ENCODE results near the gene PAF1.

Gene PAF1

DNA sequence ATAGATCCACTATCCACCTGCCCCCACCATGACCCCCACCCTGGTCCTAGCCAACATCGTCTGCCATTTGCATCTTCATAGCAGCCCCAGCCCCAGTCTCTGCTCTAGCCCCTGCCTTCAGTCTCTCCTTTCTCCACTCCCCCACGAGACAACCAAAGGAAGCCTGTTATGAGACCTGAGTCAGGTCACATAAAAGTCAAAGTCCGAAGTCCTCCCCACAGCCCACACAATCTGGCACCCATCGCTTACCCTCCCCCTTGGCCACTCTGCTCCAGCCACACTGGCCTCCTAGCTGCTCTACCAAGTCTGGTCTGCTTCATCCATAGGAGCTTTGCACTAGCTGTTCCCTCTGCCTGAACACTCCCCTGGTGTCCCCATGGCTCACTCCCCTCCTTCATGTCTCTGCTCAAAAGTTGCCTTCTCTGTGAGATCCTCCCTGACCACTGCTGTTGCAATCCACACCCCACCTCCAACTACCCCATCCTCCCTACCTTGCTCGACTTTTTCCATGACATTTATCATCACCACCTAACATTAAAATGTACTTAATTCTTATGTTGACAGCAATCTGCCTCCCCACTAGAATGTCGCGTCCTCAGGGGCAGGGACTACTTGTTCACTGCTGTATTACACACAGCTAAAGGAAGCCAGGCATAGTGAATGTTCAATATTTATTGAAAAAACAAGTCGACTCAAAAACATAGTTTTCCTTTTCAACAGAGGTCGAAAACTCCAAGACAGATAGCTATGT, 20.4 kb upstream of the PAF1 start:
- no peaks in the 10 kb centered on the region for H3K9me3 ChIP-seq (ENCODE audit: control insufficient read depth in 1 of 2, low read length in 2 of 2)
- peaks cover 0 to 4% of the 10 kb centered on the region in 2 donors for H3K27me3 ChIP-seq (ENCODE audit: control insufficient read depth in 1 of 2, insufficient read depth in 2 of 2, low read length in 2 of 2)
- peak overlapping the region; percentile 60 to 72 for H3K4me3 ChIP-seq (ENCODE audit: low read depth in 1 of 2, low read length in 2 of 2)
- H3K36me3 ChIP-seq (ENCODE audit: control insufficient read depth in 1 of 2, insufficient read depth in 2 of 2, low read length in 2 of 2): peaks cover 14 to 20% of the 10 kb centered on the region in 2 donors
- peak overlapping the region; percentile 99 for H3K27ac ChIP-seq (ENCODE audit: low read depth, low read length)
- H3K4me1 ChIP-seq (ENCODE audit: control insufficient read depth in 1 of 2, insufficient read depth in 2 of 2, low read length in 2 of 2): peaks cover 21 to 22% of the 10 kb centered on the region in 2 donors
- H3K9ac ChIP-seq (ENCODE audit: low read depth in 1 of 2, low read length in 2 of 2): peak overlapping the region; percentile 34 to 100

- Histone ChIP-seq H3K36me3 (ENCODE audit: control insufficient read depth in 1 of 2, insufficient read depth in 2 of 2, low read length in 2 of 2) (peaks cover 14 to 20% of the 10 kb centered on the region in 2 donors), H3K9me3 (ENCODE audit: control insufficient read depth in 1 of 2, low read length in 2 of 2) (no peaks in the 10 kb centered on the region), H3K27ac (ENCODE audit: low read depth, low read length) (peak overlapping the region; percentile 99), H3K9ac (ENCODE audit: low read depth in 1 of 2, low read length in 2 of 2) (peak overlapping the region; percentile 34 to 100), H3K4me1 (ENCODE audit: control insufficient read depth in 1 of 2, insufficient read depth in 2 of 2, low read length in 2 of 2) (peaks cover 21 to 24% of the 10 kb centered on the region in 2 donors), H3K27me3 (ENCODE audit: control insufficient read depth in 1 of 2, insufficient read depth in 2 of 2, low read length in 2 of 2) (peaks cover 0 to 4% of the 10 kb centered on the region in 2 donors), H3K4me3 (ENCODE audit: low read depth in 1 of 2, low read length in 2 of 2) (peak overlapping the region; percentile 60 to 72)
Observed at GRCh38 chr19:39410831-39411080, 19.9 kb upstream of the PAF1 start.

GRCh38 chr19:39410017-39410830, 19.3 kb upstream of the PAF1 start:
- H3K4me1 ChIP-seq (ENCODE audit: control insufficient read depth in 1 of 2, insufficient read depth in 2 of 2, low read length in 2 of 2): peaks cover 26 to 29% of the 10 kb centered on the region in 2 donors
- peaks cover 14 to 20% of the 10 kb centered on the region in 2 donors for H3K36me3 ChIP-seq (ENCODE audit: control insufficient read depth in 1 of 2, insufficient read depth in 2 of 2, low read length in 2 of 2)
- peaks cover 0 to 4% of the 10 kb centered on the region in 2 donors for H3K27me3 ChIP-seq (ENCODE audit: control insufficient read depth in 1 of 2, insufficient read depth in 2 of 2, low read length in 2 of 2)
- H3K9me3 ChIP-seq (ENCODE audit: control insufficient read depth in 1 of 2, low read length in 2 of 2): no peaks in the 10 kb centered on the region
- H3K9ac ChIP-seq (ENCODE audit: low read depth in 1 of 2, low read length in 2 of 2): peak overlapping the region; percentile 34 to 100
- H3K4me3 ChIP-seq (ENCODE audit: low read depth in 1 of 2, low read length in 2 of 2): peak overlapping the region; percentile 60 to 72
- H3K27ac ChIP-seq (ENCODE audit: low read depth, low read length): peak overlapping the region; percentile 99

DNA sequence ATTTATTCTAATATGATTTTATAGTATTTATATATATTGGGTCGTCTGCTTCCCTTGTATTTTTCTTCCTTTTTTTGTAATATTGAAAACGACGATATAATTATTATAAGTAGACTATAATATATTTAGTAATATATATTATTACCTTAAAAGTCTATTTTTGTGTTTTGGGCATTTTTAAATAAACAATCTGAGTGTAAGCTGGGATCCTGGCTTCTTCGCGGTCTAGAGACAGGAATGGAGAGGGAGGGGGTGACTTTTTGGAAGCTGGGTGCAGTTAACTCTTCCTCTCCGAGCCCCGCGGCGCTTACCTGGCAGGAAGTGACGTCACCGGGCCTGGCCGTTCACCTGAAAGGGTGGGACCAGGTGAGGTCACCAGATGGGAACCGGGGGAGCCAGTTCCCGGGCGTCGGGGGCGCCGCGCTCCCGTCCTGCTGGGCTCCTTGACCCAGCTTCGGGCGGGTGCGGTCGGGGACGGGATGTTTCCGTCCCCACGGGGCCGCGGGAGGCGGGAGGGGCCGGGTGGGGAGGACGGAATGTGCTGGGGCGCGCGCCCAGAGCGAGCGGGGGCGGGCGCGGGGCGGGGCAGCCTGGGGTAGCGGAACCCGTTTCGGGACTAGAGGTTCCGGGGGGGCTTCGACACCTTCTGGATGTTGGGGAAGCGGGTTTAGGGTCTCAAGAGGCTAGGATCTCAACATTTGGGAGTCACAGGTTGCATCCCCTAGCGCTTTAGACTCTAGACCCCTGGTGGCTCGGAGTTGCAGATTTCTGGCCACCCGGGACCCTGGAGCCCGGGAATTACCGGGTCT, 18.5 kb upstream of the PAF1 start:
- Histone ChIP-seq H3K27ac (ENCODE audit: low read depth, low read length) (peak overlapping the region; percentile 99), H3K36me3 (ENCODE audit: control insufficient read depth in 1 of 2, insufficient read depth in 2 of 2, low read length in 2 of 2) (peaks cover 14 to 20% of the 10 kb centered on the region in 2 donors), H3K9me3 (ENCODE audit: control insufficient read depth in 1 of 2, low read length in 2 of 2) (no peaks in the 10 kb centered on the region), H3K27me3 (ENCODE audit: control insufficient read depth in 1 of 2, insufficient read depth in 2 of 2, low read length in 2 of 2) (peaks cover 0 to 4% of the 10 kb centered on the region in 2 donors), H3K4me1 (ENCODE audit: control insufficient read depth in 1 of 2, insufficient read depth in 2 of 2, low read length in 2 of 2) (peaks cover 25 to 32% of the 10 kb centered on the region in 2 donors), H3K4me3 (ENCODE audit: low read depth in 1 of 2, low read length in 2 of 2) (peak overlapping the region; percentile 95 to 96), H3K9ac (ENCODE audit: low read depth in 1 of 2, low read length in 2 of 2) (peak overlapping the region; percentile 100)

- H3K4me1 ChIP-seq (ENCODE audit: control insufficient read depth in 1 of 2, insufficient read depth in 2 of 2, low read length in 2 of 2): peaks cover 27 to 31% of the 10 kb centered on the region in 2 donors
- no peaks in the 10 kb centered on the region for H3K9me3 ChIP-seq (ENCODE audit: control insufficient read depth in 1 of 2, low read length in 2 of 2)
- H3K4me3 ChIP-seq (ENCODE audit: low read depth in 1 of 2, low read length in 2 of 2): peak overlapping the region; percentile 95 to 96
- H3K27ac ChIP-seq (ENCODE audit: low read depth, low read length): peak overlapping the region; percentile 99
- peak overlapping the region; percentile 100 for H3K9ac ChIP-seq (ENCODE audit: low read depth in 1 of 2, low read length in 2 of 2)
- H3K27me3 ChIP-seq (ENCODE audit: control insufficient read depth in 1 of 2, insufficient read depth in 2 of 2, low read length in 2 of 2): no peaks in the 10 kb centered on the region
- H3K36me3 ChIP-seq (ENCODE audit: control insufficient read depth in 1 of 2, insufficient read depth in 2 of 2, low read length in 2 of 2): peaks cover 14 to 20% of the 10 kb centered on the region in 2 donors
Observed at GRCh38 chr19:39408392-39409207, 17.7 kb upstream of the PAF1 start.

GRCh38 chr19:39407660-39408391, 16.9 kb upstream of the PAF1 start:
- H3K4me1 ChIP-seq (ENCODE audit: control insufficient read depth in 1 of 2, insufficient read depth in 2 of 2, low read length in 2 of 2): peaks cover 27 to 37% of the 10 kb centered on the region in 2 donors
- H3K9ac ChIP-seq (ENCODE audit: low read depth in 1 of 2, low read length in 2 of 2): peak overlapping the region; percentile 100
- peak overlapping the region; percentile 95 to 96 for H3K4me3 ChIP-seq (ENCODE audit: low read depth in 1 of 2, low read length in 2 of 2)
- H3K36me3 ChIP-seq (ENCODE audit: control insufficient read depth in 1 of 2, insufficient read depth in 2 of 2, low read length in 2 of 2): peaks cover 14 to 20% of the 10 kb centered on the region in 2 donors
- H3K27me3 ChIP-seq (ENCODE audit: control insufficient read depth in 1 of 2, insufficient read depth in 2 of 2, low read length in 2 of 2): no peaks in the 10 kb centered on the region
- H3K27ac ChIP-seq (ENCODE audit: low read depth, low read length): peak overlapping the region; percentile 99
- H3K9me3 ChIP-seq (ENCODE audit: control insufficient read depth in 1 of 2, low read length in 2 of 2): no peaks in the 10 kb centered on the region

- Histone ChIP-seq H3K27ac (ENCODE audit: low read depth, low read length) (peak overlapping the region; percentile 99), H3K27me3 (ENCODE audit: control insufficient read depth in 1 of 2, insufficient read depth in 2 of 2, low read length in 2 of 2) (no peaks in the 10 kb centered on the region), H3K4me1 (ENCODE audit: control insufficient read depth in 1 of 2, insufficient read depth in 2 of 2, low read length in 2 of 2) (peaks cover 28 to 40% of the 10 kb centered on the region in 2 donors), H3K36me3 (ENCODE audit: control insufficient read depth in 1 of 2, insufficient read depth in 2 of 2, low read length in 2 of 2) (peaks cover 14 to 20% of the 10 kb centered on the region in 2 donors), H3K4me3 (ENCODE audit: low read depth in 1 of 2, low read length in 2 of 2) (peak overlapping the region; percentile 95 to 96), H3K9ac (ENCODE audit: low read depth in 1 of 2, low read length in 2 of 2) (peak overlapping the region; percentile 100), H3K9me3 (ENCODE audit: control insufficient read depth in 1 of 2, low read length in 2 of 2) (no peaks in the 10 kb centered on the region)
Observed at GRCh38 chr19:39407410-39407659, 16.4 kb upstream of the PAF1 start.

DNA sequence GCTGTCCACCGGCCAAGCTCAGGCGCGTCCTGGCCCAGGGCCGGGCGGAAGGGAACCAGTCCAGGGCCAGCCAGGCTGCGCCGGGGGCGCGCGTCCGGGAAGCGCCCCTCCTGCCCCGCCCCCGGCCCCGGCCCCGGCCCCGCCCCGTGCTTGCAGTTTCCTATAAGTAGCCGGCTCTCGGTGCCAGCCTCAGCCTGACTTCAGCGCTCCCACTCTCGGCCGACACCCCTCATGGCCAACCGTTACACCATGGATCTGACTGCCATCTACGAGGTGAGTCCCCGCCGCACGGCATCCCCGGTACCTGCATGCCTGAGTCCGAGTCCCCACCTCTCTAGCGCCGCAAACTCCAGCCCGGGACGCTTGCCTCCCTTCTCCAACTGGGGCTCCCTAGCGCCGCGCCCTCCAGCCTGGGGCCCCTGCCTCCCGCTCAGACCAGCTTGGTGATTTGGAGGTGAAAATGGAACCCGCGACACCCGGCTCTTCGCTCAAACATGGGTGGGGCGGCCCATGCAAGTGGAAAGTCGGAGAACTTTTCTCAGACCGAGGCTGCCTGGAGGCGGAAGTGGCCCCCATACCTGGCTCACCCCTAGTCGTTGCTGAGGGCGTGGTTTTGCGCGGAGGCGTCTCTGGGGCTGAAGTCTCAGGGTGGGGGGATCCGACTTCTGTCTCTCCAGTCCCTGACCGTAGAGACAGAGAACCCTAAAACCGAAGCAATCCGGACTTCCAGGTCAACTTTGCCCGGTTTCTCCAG, 15.9 kb upstream of the PAF1 start, which contains the start of gene ZFP36:
TSS of gene ZFP36 (plus strand) at position 192 of the 754 bp plus-strand sequence. CDS start at position 250, 58 bp downstream.
- H3K36me3 ChIP-seq (ENCODE audit: control insufficient read depth in 1 of 2, insufficient read depth in 2 of 2, low read length in 2 of 2): peaks cover 14 to 20% of the 10 kb centered on the region in 2 donors
- peak within 1 kb of the TSS; percentile 99 for H3K27ac ChIP-seq (ENCODE audit: low read depth, low read length)
- peak within 1 kb of the TSS; percentile 95 to 96 for H3K4me3 ChIP-seq (ENCODE audit: low read depth in 1 of 2, low read length in 2 of 2)
- H3K9ac ChIP-seq (ENCODE audit: low read depth in 1 of 2, low read length in 2 of 2): peak within 1 kb of the TSS; percentile 100
- H3K9me3 ChIP-seq (ENCODE audit: control insufficient read depth in 1 of 2, low read length in 2 of 2): no peaks in the 10 kb centered on the region
- peaks cover 33 to 45% of the 10 kb centered on the region in 2 donors for H3K4me1 ChIP-seq (ENCODE audit: control insufficient read depth in 1 of 2, insufficient read depth in 2 of 2, low read length in 2 of 2)
- H3K27me3 ChIP-seq (ENCODE audit: control insufficient read depth in 1 of 2, insufficient read depth in 2 of 2, low read length in 2 of 2): no peaks in the 10 kb centered on the region

All from duodenal mucosa (tissue), 2 donors.